K562 (cell line): ENCODE data around the gene GALNT18.

Source experiments
- CBX5 ChIP-seq: IDR thresholded peaks from 2 replicates; pipeline ENCODE4 v1.6.1; 2014; ENCODE audit warnings: low read depth, borderline replicate concordance
- CEBPB ChIP-seq: fragments of 450-650 bp; IDR thresholded peaks from 2 replicates; pipeline ENCODE4 v1.6.1; 2016; ENCODE audit warnings: missing genetic modification characterization, missing compliant biosample characterization
- HLTF ChIP-seq: fragments of 450-650 bp; IDR thresholded peaks from 2 replicates; pipeline ENCODE4 v1.6.1; 2016
- ZEB2 ChIP-seq: fragments of 450-650 bp; IDR thresholded peaks from 2 replicates; pipeline ENCODE4 v1.6.1; 2016
- ZFX ChIP-seq: sonication (generic); formaldehyde crosslinking; IDR thresholded peaks from 2 replicates; pipeline ENCODE4 v1.8.0; 2022; ENCODE audit warnings: mild to moderate bottlenecking, missing genetic modification reagents, moderate library complexity
- TF ChIP-seq, protein P1 (sequence below): sonication (generic); formaldehyde crosslinking; IDR thresholded peaks from 2 replicates; pipeline ENCODE4 v1.9.0; 2022; ENCODE audit warnings: mild to moderate bottlenecking, missing genetic modification reagents
- TF ChIP-seq, protein P2 (sequence below), 2 experiments: fragments of 450-650 bp; formaldehyde crosslinking in 1 of 2; IDR thresholded peaks; 2 replicates each; pipeline versions ENCODE4 v1.4.0 to v1.6.1; 2014 to 2020; ENCODE audit warnings: mild to moderate bottlenecking in 2 of 2, borderline replicate concordance in 1 of 2, low read depth in 1 of 2
- TF ChIP-seq, protein P3 (sequence below), 3 experiments: IDR thresholded peaks in 2 of 3; conservative IDR thresholded peaks in 1 of 3; 2 replicates each; pipeline ENCODE4 v1.5.1; 2011 to 2012; ENCODE audit warnings: low read length in 3 of 3, mild to moderate bottlenecking in 3 of 3, control low read depth in 2 of 3, improper control_type of control experiment in 1 of 3, inconsistent platforms in 1 of 3, low read depth in 1 of 3, mixed read lengths in 1 of 3, moderate library complexity in 1 of 3; ENCODE audit not compliant: insufficient read depth in 2 of 3
- TF ChIP-seq, protein P4 (sequence below): fragments of 250-450 bp; sonication (Bioruptor Pico); IDR thresholded peaks from 2 replicates; pipeline ENCODE4 v1.5.0; 2020; ENCODE audit warnings: mild to moderate bottlenecking

DNA sequence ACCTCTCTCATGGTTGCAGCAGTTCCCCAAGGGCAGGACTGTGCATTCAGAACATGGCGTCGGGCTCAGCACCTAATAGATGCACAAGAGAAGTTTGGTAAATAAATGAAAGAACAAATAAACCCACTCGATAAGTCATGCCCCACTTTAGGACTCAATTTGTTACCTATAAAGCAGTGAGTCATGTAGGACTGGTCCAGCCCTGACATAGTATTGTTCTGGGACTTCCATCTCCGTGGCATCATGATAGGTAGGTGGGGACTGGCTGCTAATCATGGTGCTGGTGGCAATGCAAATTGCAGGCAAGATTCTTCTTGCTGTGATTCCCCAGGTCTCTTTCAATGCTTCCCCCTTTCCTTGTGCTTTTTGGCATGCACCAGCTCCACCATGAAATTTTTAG, 150.6 kb downstream of the GALNT18 start:
- TF ChIP-seq CBX5, result no peak
- no peak for TF ChIP-seq CEBPB (tag)
- no peak for TF ChIP-seq HLTF
- TF ChIP-seq, protein P1, sequence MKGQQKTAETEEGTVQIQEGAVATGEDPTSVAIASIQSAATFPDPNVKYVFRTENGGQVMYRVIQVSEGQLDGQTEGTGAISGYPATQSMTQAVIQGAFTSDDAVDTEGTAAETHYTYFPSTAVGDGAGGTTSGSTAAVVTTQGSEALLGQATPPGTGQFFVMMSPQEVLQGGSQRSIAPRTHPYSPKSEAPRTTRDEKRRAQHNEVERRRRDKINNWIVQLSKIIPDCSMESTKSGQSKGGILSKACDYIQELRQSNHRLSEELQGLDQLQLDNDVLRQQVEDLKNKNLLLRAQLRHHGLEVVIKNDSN (CRISPR knock-in tag), result no peak
- no peak for TF ChIP-seq ZEB2
- TF ChIP-seq, protein P2, sequence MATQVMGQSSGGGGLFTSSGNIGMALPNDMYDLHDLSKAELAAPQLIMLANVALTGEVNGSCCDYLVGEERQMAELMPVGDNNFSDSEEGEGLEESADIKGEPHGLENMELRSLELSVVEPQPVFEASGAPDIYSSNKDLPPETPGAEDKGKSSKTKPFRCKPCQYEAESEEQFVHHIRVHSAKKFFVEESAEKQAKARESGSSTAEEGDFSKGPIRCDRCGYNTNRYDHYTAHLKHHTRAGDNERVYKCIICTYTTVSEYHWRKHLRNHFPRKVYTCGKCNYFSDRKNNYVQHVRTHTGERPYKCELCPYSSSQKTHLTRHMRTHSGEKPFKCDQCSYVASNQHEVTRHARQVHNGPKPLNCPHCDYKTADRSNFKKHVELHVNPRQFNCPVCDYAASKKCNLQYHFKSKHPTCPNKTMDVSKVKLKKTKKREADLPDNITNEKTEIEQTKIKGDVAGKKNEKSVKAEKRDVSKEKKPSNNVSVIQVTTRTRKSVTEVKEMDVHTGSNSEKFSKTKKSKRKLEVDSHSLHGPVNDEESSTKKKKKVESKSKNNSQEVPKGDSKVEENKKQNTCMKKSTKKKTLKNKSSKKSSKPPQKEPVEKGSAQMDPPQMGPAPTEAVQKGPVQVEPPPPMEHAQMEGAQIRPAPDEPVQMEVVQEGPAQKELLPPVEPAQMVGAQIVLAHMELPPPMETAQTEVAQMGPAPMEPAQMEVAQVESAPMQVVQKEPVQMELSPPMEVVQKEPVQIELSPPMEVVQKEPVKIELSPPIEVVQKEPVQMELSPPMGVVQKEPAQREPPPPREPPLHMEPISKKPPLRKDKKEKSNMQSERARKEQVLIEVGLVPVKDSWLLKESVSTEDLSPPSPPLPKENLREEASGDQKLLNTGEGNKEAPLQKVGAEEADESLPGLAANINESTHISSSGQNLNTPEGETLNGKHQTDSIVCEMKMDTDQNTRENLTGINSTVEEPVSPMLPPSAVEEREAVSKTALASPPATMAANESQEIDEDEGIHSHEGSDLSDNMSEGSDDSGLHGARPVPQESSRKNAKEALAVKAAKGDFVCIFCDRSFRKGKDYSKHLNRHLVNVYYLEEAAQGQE (IDR thresholded peaks at IDR 0.05; ENCODE audit: borderline replicate concordance), result no peak
- TF ChIP-seq, protein P2 (CRISPR knock-in tag; IDR thresholded peaks at IDR 0.05; ENCODE audit: low read depth), result no peak
- TF ChIP-seq, protein P3, sequence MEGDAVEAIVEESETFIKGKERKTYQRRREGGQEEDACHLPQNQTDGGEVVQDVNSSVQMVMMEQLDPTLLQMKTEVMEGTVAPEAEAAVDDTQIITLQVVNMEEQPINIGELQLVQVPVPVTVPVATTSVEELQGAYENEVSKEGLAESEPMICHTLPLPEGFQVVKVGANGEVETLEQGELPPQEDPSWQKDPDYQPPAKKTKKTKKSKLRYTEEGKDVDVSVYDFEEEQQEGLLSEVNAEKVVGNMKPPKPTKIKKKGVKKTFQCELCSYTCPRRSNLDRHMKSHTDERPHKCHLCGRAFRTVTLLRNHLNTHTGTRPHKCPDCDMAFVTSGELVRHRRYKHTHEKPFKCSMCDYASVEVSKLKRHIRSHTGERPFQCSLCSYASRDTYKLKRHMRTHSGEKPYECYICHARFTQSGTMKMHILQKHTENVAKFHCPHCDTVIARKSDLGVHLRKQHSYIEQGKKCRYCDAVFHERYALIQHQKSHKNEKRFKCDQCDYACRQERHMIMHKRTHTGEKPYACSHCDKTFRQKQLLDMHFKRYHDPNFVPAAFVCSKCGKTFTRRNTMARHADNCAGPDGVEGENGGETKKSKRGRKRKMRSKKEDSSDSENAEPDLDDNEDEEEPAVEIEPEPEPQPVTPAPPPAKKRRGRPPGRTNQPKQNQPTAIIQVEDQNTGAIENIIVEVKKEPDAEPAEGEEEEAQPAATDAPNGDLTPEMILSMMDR (IDR thresholded peaks at IDR 0.05 in 2 of 3, conservative IDR thresholded peaks at IDR 0.05 in 1 of 3; ENCODE audit: insufficient read depth in 2 of 3, low read depth in 1 of 3, low read length in 3 of 3), result no peak
- TF ChIP-seq, protein P4, sequence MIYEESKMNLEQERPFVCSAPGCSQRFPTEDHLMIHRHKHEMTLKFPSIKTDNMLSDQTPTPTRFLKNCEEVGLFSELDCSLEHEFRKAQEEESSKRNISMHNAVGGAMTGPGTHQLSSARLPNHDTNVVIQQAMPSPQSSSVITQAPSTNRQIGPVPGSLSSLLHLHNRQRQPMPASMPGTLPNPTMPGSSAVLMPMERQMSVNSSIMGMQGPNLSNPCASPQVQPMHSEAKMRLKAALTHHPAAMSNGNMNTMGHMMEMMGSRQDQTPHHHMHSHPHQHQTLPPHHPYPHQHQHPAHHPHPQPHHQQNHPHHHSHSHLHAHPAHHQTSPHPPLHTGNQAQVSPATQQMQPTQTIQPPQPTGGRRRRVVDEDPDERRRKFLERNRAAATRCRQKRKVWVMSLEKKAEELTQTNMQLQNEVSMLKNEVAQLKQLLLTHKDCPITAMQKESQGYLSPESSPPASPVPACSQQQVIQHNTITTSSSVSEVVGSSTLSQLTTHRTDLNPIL (CRISPR knock-in tag), result no peak
- no peak for TF ChIP-seq ZFX (CRISPR knock-in tag)
